Stimulated activated CD8-positive, alpha-beta memory T cell treated with anti-CD3 and anti-CD28 coated beads, Interleukin-12 subunit alpha, Interleukin-12 subunit beta, amount 100 ng/mL, for 4 hours (primary cell): ENCODE data around the gene NOS3.
A peak's percentile ranks its signal among the peaks of the same experiment; 100 is the strongest.

Experiments used
- DNase-seq: peaks from one replicate; pipeline ENCODE4 v3.0.0-alpha.2; 2020; ENCODE audit warnings: low read depth

Gene NOS3

GRCh38 chr7:150964593-150965111 lies 26.2 kb upstream of the NOS3 start:
- DNase-seq = no peak

GRCh38 chr7:150965273-150965830 lies 25.5 kb upstream of the NOS3 start:
- no peak for DNase-seq

- DNase-seq = no peak
These were observed 24.8 kb upstream of the NOS3 start for GRCh38 chr7:150966002-150966401.

GRCh38 chr7:150967349-150967748 lies 23.5 kb upstream of the NOS3 start:
- DNase-seq = no peak

GRCh38 chr7:150968056-150968733 lies 22.6 kb upstream of the NOS3 start:
- DNase-seq = no peak

- no peak for DNase-seq
These were observed 22.0 kb upstream of the NOS3 start for GRCh38 chr7:150968734-150969372.

GRCh38 chr7:150969475-150969874 lies 21.3 kb upstream of the NOS3 start:
- no peak for DNase-seq

GRCh38 chr7:150970424-150970823 lies 20.4 kb upstream of the NOS3 start:
- DNase-seq = no peak

GRCh38 chr7:150971242-150972022 lies 19.4 kb upstream of the NOS3 start:
- DNase-seq = no peak

GRCh38 chr7:150972023-150972468 lies 18.8 kb upstream of the NOS3 start:
- no peak for DNase-seq

GRCh38 chr7:150972741-150973140 lies 18.1 kb upstream of the NOS3 start:
- no peak for DNase-seq

- DNase-seq = no peak
These were observed 17.0 kb upstream of the NOS3 start for GRCh38 chr7:150973571-150974451.

GRCh38 chr7:150974468-150975391 lies 16.1 kb upstream of the NOS3 start:
- DNase-seq = peak; percentile 64

- no peak for DNase-seq
These were observed 15.1 kb upstream of the NOS3 start for GRCh38 chr7:150975536-150976319.

GRCh38 chr7:150976529-150977381 lies 14.1 kb upstream of the NOS3 start:
- DNase-seq = no peak

GRCh38 chr7:150977382-150978125 lies 13.3 kb upstream of the NOS3 start:
- no peak for DNase-seq

- no peak for DNase-seq
These were observed 12.6 kb upstream of the NOS3 start, which contains the start of gene KCNH2 for GRCh38 chr7:150978126-150978789. Gene KCNH2 (minus strand): TSS chr7:150978321. CDS start chr7:150977913, 408 bp downstream.
